Body of pancreas (tissue), 4 donors: ENCODE measurements around the gene ANKRD29.

Experiments used
- CTCF ChIP-seq, 7 experiments: fragments of 450-650 bp in 4 of 7; fragments of 200-600 bp in 3 of 7; sonication (generic) in 3 of 7; IDR thresholded peaks; one replicate each; pipeline ENCODE4 v1.5.1; 2016 to 2019; ENCODE audit warnings: antibody characterized with exemption in 7 of 7
- POLR2A ChIP-seq, 3 donors: fragments of 450-650 bp; IDR thresholded peaks; one replicate each; pipeline ENCODE4 v1.6.1; 2016; ENCODE audit warnings: antibody characterized with exemption in 3 of 3, mild to moderate bottlenecking in 2 of 3

DNA sequence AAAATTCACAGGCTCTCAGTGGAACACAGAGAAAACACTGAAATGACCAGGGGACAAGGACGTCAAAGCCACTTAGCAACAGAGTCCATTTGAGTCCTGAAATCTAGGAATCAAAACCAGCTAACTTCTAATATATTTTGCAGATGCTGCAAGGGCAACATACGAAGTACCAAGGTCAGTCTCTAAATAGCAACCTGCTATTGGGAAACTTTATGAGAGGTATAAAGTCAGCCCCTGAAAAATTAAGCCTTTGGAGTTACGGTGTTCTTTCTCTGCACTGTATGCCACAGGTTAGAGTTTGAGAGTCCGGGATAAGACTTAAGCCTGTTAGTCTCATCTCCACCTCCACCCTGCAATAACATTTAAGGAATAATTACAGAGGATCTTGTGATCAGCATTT, 89.7 kb downstream of the ANKRD29 start:
- TF ChIP-seq CTCF (IDR thresholded peaks at IDR 0.05) (no peak), POLR2A (IDR thresholded peaks at IDR 0.05) (no peak)
